GM10248 (cell line): ENCODE results near the gene CDH23.

Experiments
- CTCF ChIA-PET: fragments of 300-600 bp; sonication (Branson Sonifier 250); formaldehyde crosslinking; extraction: SDS; loops from one replicate; lab custom pipeline; 2021; ENCODE audit warnings: antibody characterized with exemption; lab: Yijun Ruan, JAX
- POLR2A ChIA-PET: fragments of 350-650 bp; sonication (Branson Sonifier 250); formaldehyde crosslinking; extraction: SDS; loops from one replicate; lab custom pipeline; 2020; ENCODE audit warnings: antibody characterized with exemption; lab: Yijun Ruan, JAX
- DNase-seq: peaks from one replicate; pipeline ENCODE4 v3.0.0; 2012; ENCODE audit errors: extremely low spot score
- CTCF ChIP-seq: IDR thresholded peaks from 2 replicates; pipeline ENCODE4 v1.5.1; 2012; ENCODE audit warnings: mild to moderate bottlenecking, low read depth; ENCODE audit errors: extremely low read depth, missing control alignments, control extremely low read depth

The CDH23 gene

DNA sequence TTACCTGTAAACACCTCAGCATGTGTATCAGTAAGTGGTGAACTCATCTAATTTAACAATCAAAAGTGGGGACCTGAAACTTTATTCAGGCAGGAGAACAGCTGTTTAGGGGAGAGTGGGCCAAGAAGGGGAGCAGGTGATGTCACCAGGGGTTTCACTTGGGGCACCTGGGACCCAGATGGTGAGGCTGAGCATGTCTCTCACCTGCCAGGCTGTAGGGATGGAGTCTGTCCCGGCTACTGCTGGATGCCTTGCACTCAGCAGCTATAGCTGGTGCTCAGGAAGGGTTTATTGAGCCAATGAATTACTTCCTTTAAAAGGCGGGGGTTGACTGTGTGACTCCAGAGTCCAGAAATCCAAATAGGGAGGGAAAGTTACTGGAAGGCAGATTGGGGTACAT lies 23.0 kb downstream of the CDH23 start:
- CTCF ChIA-PET: interaction anchor here (3.2 kb wide), 1 partner anchor 151 kb away, joined by 8 read pairs; no protein-coding TSS in a partner anchor
- DNase-seq: no peak
- no peak for TF ChIP-seq CTCF
- POLR2A ChIA-PET: no interaction called here

DNA sequence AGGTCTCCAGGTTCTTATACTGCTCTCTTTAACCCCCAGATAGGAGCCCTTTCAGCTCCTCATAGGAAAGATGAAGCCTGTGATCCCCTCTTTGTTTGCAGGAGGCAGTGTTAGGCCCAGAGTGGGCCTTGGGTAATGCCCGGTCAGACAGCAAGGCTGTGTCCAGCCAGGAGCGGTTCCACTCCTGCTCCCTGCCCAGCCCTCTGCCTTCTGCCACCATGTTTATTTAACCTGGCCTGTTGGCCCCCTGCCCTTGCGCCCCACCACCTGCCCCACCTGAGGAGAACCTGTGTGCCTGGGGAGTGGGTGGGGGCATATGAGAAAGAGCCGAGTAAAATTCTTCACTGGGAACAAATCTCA lies 24.3 kb downstream of the CDH23 start:
- TF ChIP-seq CTCF: no peak
- no peak for DNase-seq
- ChIA-PET POLR2A (interaction anchor here (0.6 kb wide), 1 partner anchor 19 kb away, joined by 3 read pairs; no protein-coding TSS in a partner anchor), CTCF (interaction anchor here (1.2 kb wide), 1 partner anchor 9 kb away, joined by 4 read pairs; no protein-coding TSS in a partner anchor)

DNA sequence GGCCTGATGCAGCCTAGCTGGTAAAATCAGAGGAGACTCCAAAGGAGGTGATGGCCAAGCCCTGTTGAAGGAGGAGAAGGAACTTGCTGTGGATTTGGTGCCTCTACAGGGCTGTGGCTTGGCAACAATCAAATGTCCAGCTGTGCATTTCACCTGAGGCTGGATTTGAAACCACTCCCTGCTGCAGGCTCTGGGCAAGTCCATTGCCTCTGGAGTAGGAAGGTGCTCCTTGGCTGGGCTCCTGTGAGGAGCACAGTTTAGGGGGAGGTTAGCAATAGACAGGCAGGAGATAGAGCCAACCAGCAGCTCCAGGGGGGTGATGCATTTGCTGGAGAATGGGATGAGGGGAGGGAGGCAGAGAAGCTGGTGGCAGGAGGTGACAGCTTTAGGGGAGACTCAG lies 26.5 kb downstream of the CDH23 start:
- TF ChIP-seq CTCF: no peak
- DNase-seq: no peak
- POLR2A ChIA-PET: no interaction called here
- CTCF ChIA-PET: interaction anchor here (1.3 kb wide), 1 partner anchor 147 kb away, joined by 3 read pairs; no protein-coding TSS in a partner anchor

DNA sequence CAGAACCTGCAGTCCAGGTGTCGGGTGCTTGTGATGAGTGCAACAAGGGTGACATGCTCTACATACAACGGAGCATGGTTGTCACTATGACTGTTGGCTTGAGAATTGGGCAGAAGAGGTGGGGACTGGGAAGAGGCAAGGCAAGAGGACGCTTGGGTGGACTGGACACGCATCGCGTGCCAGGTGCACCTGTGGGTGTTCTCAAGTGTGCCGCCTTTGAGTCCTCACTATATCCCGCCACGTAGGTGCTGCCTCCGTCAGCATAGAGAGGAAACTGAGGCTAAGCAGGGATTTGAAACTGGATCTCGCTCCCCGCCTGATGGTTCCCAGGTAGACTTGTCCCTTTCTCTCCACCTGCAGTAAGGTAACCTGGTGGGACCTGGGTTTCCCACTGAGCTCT lies 27.2 kb downstream of the CDH23 start:
- TF ChIP-seq CTCF: no peak
- CTCF ChIA-PET: no interaction called here
- no peak for DNase-seq
- POLR2A ChIA-PET: no interaction called here

- ChIA-PET CTCF (interaction anchor here (0.7 kb wide), 1 partner anchor 10 kb away, joined by 3 read pairs; no protein-coding TSS in a partner anchor), POLR2A (no interaction called here)
- TF ChIP-seq CTCF: no peak
- no peak for DNase-seq
Observed at GRCh38 chr10:71424496-71425194, 27.9 kb downstream of the CDH23 start.

DNA sequence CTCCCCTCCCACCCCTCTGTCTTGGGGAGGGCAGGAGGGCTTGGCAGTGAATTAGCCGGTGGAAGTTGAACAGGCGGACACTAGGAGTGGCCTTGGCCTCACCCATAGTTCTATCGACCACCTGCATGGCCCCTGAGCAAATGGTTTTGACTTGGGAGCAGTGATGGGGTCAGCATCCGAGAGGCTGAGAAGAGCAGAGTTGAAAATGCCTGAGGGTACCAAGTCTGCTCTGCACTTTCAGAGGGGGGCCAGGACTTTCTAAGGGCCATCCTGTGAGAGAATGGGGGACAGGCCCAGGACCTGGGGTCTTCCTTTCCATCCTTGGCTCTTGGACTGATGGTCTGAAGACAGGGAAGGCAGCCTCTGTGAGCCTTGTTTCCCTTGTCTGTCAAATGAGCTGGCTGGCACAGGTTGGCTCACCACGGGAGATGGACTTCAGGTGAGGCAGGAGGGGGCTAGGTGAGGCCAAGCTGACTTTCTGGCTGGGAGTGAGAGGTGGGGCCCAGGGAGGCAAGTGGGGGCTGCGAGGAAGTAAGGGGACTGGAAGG lies 29.4 kb downstream of the CDH23 start:
- DNase-seq: no peak
- ChIA-PET POLR2A (no interaction called here), CTCF (interaction anchor here (0.7 to 1.1 kb wide), 2 partner anchors 162 to 183 kb away, joined by 3 read pairs; no protein-coding TSS in a partner anchor)
- TF ChIP-seq CTCF: no peak
